ENCODE data around the gene SREBF1. TPM values are rescaled to one million over a fixed set of nuclear protein-coding genes. Genes with fewer than 3 reads are reported as not detected.
A peak's percentile ranks its signal among the peaks of the same experiment; 100 is the strongest.

SREBF1 gene
- total and polyA plus RNA-seq, 10 of the 15 experiments (the other 5 are each of a cell fraction or from before 2014, with no cell fraction given) = 1.4 to 84.6 (median 20.4) TPM

GRCh38 chr17:17783116-17783824 lies 53.5 kb downstream of the SREBF1 start (continued):
- TF ChIP-seq ZBTB11 (CRISPR knock-in tag; IDR thresholded peaks at IDR 0.05) (no peak), MYC (IDR thresholded peaks at IDR 0.05; ENCODE audit: insufficient read depth, insufficient read length, insufficient replicate concordance, low read length, severe bottlenecking) (no peak), HDAC6 (IDR thresholded peaks at IDR 0.05; ENCODE audit: unreplicated experiment) (peak; percentile 86), POLR2AphosphoS5 (IDR thresholded peaks at IDR 0.05; ENCODE audit: low read length) (no peak), MEF2A (IDR thresholded peaks at IDR 0.05; ENCODE audit: insufficient read depth, low read depth, low read length) (no peak), NFXL1 (IDR thresholded peaks at IDR 0.05; ENCODE audit: borderline replicate concordance) (no peak), MTA3 (IDR thresholded peaks at IDR 0.05; ENCODE audit: borderline replicate concordance, low read length) (no peak), DPF2 (IDR thresholded peaks at IDR 0.05) (0 out of 2 replicates have a peak, but pooled peaks have one; percentile 49), USF1 (IDR thresholded peaks at IDR 0.05; ENCODE audit: borderline replicate concordance, extremely low read length, insufficient read depth, low read depth, low read length) (no peak), SIX5 (IDR thresholded peaks at IDR 0.05; ENCODE audit: low read depth, low read length, severe bottlenecking) (no peak), NR2F1 (conservative IDR thresholded peaks at IDR 0.05) (peak; percentile 90), RAD51 (IDR thresholded peaks at IDR 0.05) (no peak), BRCA1 (IDR thresholded peaks at IDR 0.05; ENCODE audit: low read depth, low read length) (no peak), ETV6 (conservative IDR thresholded peaks at IDR 0.05 in 1 of 2, IDR thresholded peaks at IDR 0.05 in 1 of 2; ENCODE audit: borderline replicate concordance in 1 of 2, low read depth in 1 of 2) (no peak), NFYA (IDR thresholded peaks at IDR 0.05; ENCODE audit: borderline replicate concordance, low read depth, low read length) (no peak), ZBTB33 (IDR thresholded peaks at IDR 0.05) (no peak), PRDM15 (CRISPR knock-in tag; IDR thresholded peaks at IDR 0.05) (no peak), CREM (IDR thresholded peaks at IDR 0.05; ENCODE audit: low read depth) (no peak), PAX8 (IDR thresholded peaks at IDR 0.05) (no peak), EGR1 (IDR thresholded peaks at IDR 0.05; ENCODE audit: borderline replicate concordance in 1 of 2, low read depth in 2 of 2, low read length in 2 of 2) (peak in 1 of 2 experiments; percentile 89; a peak in 2 of 3 replicates)

Measured in GM12878 (cell line).